MG63 (cell line): ENCODE results near the gene ATAD3B. TPM values are rescaled to one million over a fixed set of nuclear protein-coding genes. Genes with fewer than 3 reads are reported as not detected.
A peak's percentile ranks its signal among the peaks of the same experiment; 100 is the strongest.
"Not testable (repeated sequence)": the region's sequence is repeated elsewhere in the genome, so short reads cannot be mapped to it uniquely, and the experiment has no call there.

Experiments
- DNase-seq: peaks from one replicate; pipeline ENCODE4 v3.0.0-alpha.2; 2020
- H3K27me3 ChIP-seq: fragments of 250-450 bp; sonication (Bioruptor Pico); 2 replicates; pipeline ENCODE4 v1.5.1; 2020; ENCODE audit warnings: mild to moderate bottlenecking, moderate library complexity
- H3K36me3 ChIP-seq: fragments of 250-450 bp; sonication (Bioruptor Pico); 2 replicates; pipeline ENCODE4 v1.5.1; 2020; ENCODE audit warnings: mild to moderate bottlenecking, moderate library complexity
- H3K4me3 ChIP-seq: fragments of 250-450 bp; sonication (Bioruptor Pico); 2 replicates; pipeline ENCODE4 v1.5.1; 2020; ENCODE audit warnings: mild to moderate bottlenecking, moderate library complexity
- H3K9me3 ChIP-seq: fragments of 250-450 bp; sonication (Bioruptor Pico); 2 replicates; pipeline ENCODE4 v1.5.1; 2020; ENCODE audit warnings: mild to moderate bottlenecking, moderate library complexity
- total RNA-seq: library from RNA; depleted of rRNA; stranded (reverse); fragments of >200 nt; shearing (Covaris generic); gene quantifications from 2 replicates; pipeline ENCODE4 v1.2.3, GENCODE V29; 2014; ENCODE audit warnings: low replicate concordance

The ATAD3B gene
- total RNA-seq, 1 experiment from 2014 or later: 36.6 TPM

GRCh38 chr1:1459711-1460110, 11.9 kb upstream of the ATAD3B start:
- H3K4me3 ChIP-seq, H3K27me3 ChIP-seq, H3K36me3 ChIP-seq, H3K9me3 ChIP-seq, DNase-seq: not testable (repeated sequence)

GRCh38 chr1:1460540-1461130, 10.9 kb upstream of the ATAD3B start:
- no peak for DNase-seq
- Histone ChIP-seq H3K4me3 (no peak overlapping the region), H3K36me3 (no peaks in the 10 kb centered on the region), H3K9me3 (no peaks in the 10 kb centered on the region), H3K27me3 (no peaks in the 10 kb centered on the region)

DNA sequence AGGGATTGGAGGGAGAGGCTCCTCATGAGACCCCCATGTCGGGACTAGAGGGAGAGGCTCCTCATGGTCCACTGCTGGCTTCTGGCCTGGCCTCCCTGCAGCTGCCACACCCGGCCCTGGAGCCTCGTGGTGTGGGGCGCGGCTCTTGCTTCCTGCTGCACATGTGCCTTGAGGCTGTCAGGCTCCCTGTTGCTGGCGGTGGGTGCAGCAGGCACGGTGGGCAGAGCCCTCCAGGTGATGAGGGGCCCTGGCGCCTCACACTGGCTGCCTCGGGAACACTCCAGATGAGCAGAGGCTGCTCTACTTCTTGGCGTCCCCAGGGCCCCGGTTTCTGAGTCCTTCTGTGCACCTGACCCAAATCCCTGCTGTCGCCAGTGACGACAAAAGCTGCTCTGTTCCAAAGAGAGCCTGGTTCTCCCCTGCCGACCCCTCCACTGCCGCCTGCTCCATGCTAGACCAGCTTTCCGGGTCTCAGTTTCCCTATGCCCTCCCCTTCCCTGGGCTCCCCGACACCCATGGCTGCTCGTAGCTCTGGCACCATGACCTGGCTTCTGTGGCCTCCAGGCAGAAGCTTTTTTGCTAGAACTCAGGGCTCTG, 9.7 kb upstream of the ATAD3B start:
- no peaks in the 10 kb centered on the region for H3K36me3 ChIP-seq
- no peaks in the 10 kb centered on the region for H3K27me3 ChIP-seq
- H3K9me3 ChIP-seq: no peaks in the 10 kb centered on the region
- no peak for DNase-seq
- H3K4me3 ChIP-seq: no peak overlapping the region

- H3K4me3 ChIP-seq: no peak overlapping the region
- no peaks in the 10 kb centered on the region for H3K36me3 ChIP-seq
- no peak for DNase-seq
- no peaks in the 10 kb centered on the region for H3K9me3 ChIP-seq
- H3K27me3 ChIP-seq: no peaks in the 10 kb centered on the region
Measured at GRCh38 chr1:1462318-1462966, 9.1 kb upstream of the ATAD3B start.

- Histone ChIP-seq H3K27me3 (no peaks in the 10 kb centered on the region), H3K9me3 (no peaks in the 10 kb centered on the region), H3K36me3 (no peaks in the 10 kb centered on the region), H3K4me3 (no peak overlapping the region)
- no peak for DNase-seq
Measured at GRCh38 chr1:1463312-1463711, 8.3 kb upstream of the ATAD3B start.

- H3K27me3 ChIP-seq, DNase-seq: not testable (repeated sequence)
Measured at GRCh38 chr1:1468196-1468985, 3.2 kb upstream of the ATAD3B start.

GRCh38 chr1:1470626-1471388, 758 bp upstream of the ATAD3B start:
- H3K4me3 ChIP-seq: peak overlapping the region; percentile 79
- DNase-seq: peak; percentile 47
- H3K27me3 ChIP-seq: no peaks in the 10 kb centered on the region
- peaks cover 9% of the 10 kb centered on the region for H3K36me3 ChIP-seq
- no peaks in the 10 kb centered on the region for H3K9me3 ChIP-seq

More at GRCh38 chr1:1468196-1468985, 3.2 kb upstream of the ATAD3B start:
- not testable (repeated sequence) for H3K4me3 ChIP-seq, H3K9me3 ChIP-seq, H3K36me3 ChIP-seq

DNA sequence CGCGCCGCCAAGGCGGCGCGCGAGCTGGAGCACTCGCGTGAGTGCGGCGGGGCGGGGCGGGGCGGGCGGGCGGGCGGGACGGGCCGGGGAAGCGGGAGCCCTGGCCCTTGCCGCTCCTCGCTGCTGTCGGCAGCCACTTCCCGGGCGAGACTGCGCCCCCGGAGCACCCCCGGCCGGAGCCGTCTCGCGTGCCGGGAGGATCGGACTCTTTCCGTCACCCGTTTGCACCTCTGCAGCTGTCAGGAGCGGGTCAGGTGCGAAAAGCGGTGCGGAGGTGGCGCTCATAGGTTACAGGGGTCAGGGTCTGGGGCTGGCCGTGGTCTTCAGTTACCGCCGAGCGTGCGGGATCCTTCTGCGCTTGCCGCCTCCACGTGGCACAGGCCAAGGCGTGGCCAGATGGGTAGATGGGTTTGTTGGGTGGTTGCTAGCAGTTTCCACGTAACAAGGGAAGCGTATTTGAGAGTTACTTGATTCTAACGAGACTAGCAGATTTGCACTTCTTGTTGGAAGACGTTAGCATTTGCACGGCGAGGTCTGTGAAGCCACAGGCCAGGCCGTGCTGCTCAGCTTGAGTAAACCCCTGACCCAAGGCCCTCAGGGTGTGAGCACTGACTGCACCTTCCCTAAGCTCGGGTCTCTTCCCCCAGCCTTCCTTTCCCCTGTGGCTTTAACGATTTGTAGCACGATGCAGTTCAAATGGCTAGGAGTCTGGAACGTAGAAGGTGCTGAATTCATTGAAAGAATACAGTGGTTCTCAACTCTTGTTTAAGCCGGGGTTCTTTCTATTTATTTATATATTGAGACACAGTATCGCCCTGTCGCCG, 700 bp downstream of the ATAD3B start:
- not testable (repeated sequence) for DNase-seq, H3K27me3 ChIP-seq, H3K9me3 ChIP-seq
- Histone ChIP-seq H3K4me3 (peak overlapping the region; percentile 84), H3K36me3 (peaks cover 18% of the 10 kb centered on the region)

GRCh38 chr1:1476011-1476410, 4.4 kb downstream of the ATAD3B start:
- not testable (repeated sequence) for H3K9me3 ChIP-seq, H3K27me3 ChIP-seq

GRCh38 chr1:1477206-1477605, 5.6 kb downstream of the ATAD3B start:
- no peak for DNase-seq
- H3K36me3 ChIP-seq: peaks cover 44% of the 10 kb centered on the region
- no peak overlapping the region for H3K4me3 ChIP-seq
- no peaks in the 10 kb centered on the region for H3K9me3 ChIP-seq
- no peaks in the 10 kb centered on the region for H3K27me3 ChIP-seq

More at GRCh38 chr1:1476011-1476410, 4.4 kb downstream of the ATAD3B start:
- DNase-seq, H3K4me3 ChIP-seq: not testable (repeated sequence)
- peaks cover 42% of the 10 kb centered on the region for H3K36me3 ChIP-seq

- DNase-seq: no peak
- no peak overlapping the region for H3K4me3 ChIP-seq
- peaks cover 58% of the 10 kb centered on the region for H3K36me3 ChIP-seq
- no peaks in the 10 kb centered on the region for H3K9me3 ChIP-seq
- H3K27me3 ChIP-seq: no peaks in the 10 kb centered on the region
Measured at GRCh38 chr1:1479547-1480487, 8.3 kb downstream of the ATAD3B start.

- H3K9me3 ChIP-seq, H3K4me3 ChIP-seq, H3K27me3 ChIP-seq, DNase-seq: not testable (repeated sequence)
- peaks cover 61% of the 10 kb centered on the region for H3K36me3 ChIP-seq
Measured at GRCh38 chr1:1480488-1480867, 8.9 kb downstream of the ATAD3B start.

DNA sequence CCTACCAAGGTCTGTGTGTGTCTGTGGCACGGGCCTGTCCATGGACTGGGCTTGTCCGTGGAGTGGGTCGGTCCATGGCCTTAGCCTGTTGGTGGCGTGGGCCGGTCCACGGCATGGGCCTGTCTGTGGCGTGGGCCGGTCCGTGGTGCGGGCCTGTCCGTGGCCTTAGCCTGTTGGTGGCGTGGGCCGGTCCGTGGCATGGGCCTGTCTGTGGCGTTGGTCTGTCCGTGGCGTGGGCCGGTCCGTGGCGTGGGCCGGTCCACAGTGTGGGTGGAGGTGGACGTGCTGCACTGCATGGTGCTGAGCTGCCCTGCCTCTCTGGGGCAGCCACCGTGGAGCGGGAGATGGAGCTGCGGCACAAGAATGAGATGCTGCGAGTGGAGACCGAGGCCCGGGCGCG, 10.2 kb downstream of the ATAD3B start:
- not testable (repeated sequence) for H3K27me3 ChIP-seq, DNase-seq, H3K9me3 ChIP-seq, H3K4me3 ChIP-seq
- H3K36me3 ChIP-seq: peaks cover 63% of the 10 kb centered on the region

DNA sequence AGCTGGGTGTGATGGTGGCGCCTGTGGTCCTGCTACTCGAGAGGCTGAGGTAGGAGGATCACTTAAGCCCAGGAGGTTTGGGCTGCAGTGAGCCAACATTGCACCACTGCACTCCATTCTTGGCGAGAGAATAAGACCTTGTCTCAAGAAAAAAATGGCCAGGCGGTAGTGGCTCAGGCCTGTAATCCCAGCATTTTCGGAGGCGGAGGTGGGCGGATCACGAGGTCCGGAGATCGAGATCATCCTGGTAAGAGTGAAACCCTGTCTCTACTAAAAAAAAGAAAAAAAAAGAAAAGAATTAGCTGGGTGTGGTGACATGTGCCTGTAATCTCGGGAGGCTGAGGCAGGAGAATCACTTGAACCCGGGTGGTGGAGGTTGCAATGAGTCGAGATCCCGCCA, 11.3 kb downstream of the ATAD3B start:
- H3K9me3 ChIP-seq: no peaks in the 10 kb centered on the region

GRCh38 chr1:1483714-1484113, 12.1 kb downstream of the ATAD3B start:
- DNase-seq: no peak
- no peaks in the 10 kb centered on the region for H3K27me3 ChIP-seq
- H3K36me3 ChIP-seq: peaks cover 62% of the 10 kb centered on the region
- H3K9me3 ChIP-seq: no peaks in the 10 kb centered on the region
- no peak overlapping the region for H3K4me3 ChIP-seq

More for the DNA sequence above, 11.3 kb downstream of the ATAD3B start:
- no peak for DNase-seq
- Histone ChIP-seq H3K36me3 (peaks cover 60% of the 10 kb centered on the region), H3K27me3 (no peaks in the 10 kb centered on the region), H3K4me3 (no peak overlapping the region)
